Measurements from ENCODE around the gene KCTD7.

DNA sequence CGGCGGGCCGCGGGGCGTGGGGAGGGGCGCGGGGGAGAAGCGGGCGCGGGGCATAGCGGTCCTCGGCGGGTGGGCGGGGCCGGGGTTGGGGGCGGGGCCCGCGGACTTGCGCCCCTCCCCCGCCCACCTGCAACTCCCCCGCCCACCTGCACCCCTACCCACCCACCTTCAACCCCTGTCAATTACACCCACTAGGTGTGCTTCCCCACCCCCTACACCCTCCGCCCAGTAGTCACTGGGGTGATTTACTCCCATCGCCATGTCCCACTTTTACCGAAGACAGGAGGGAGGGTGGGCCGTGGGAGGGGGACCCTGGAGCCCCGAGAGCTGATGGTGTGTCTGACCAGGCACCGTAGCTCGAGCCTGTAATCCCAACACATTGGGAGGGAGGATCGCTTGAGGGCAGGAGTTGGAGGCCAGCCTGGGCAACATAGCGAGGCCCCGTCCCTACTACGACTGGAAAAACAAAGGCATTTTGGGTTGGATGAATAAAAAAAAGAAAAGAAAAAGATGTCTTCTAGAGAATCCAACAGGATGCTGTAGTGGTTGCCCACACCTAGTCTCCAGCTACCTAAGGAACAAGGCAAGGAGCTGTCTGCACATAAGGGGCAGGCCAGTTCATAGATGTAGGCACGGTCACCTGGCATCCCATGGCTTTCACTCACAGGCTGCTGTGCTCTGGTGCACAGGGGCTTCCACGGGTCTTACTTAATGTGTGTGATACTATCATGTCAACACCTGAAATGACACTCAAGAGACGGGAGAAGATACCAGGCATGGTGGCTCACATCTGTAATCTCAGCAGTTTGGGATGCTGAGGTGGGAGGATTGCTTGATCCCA is 761 bp downstream of the KCTD7 start:
- TF ChIP-seq, protein P1, sequence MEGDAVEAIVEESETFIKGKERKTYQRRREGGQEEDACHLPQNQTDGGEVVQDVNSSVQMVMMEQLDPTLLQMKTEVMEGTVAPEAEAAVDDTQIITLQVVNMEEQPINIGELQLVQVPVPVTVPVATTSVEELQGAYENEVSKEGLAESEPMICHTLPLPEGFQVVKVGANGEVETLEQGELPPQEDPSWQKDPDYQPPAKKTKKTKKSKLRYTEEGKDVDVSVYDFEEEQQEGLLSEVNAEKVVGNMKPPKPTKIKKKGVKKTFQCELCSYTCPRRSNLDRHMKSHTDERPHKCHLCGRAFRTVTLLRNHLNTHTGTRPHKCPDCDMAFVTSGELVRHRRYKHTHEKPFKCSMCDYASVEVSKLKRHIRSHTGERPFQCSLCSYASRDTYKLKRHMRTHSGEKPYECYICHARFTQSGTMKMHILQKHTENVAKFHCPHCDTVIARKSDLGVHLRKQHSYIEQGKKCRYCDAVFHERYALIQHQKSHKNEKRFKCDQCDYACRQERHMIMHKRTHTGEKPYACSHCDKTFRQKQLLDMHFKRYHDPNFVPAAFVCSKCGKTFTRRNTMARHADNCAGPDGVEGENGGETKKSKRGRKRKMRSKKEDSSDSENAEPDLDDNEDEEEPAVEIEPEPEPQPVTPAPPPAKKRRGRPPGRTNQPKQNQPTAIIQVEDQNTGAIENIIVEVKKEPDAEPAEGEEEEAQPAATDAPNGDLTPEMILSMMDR (optimal IDR thresholded peaks at IDR 0.05 in 1 of 3, IDR thresholded peaks at IDR 0.05 in 1 of 3, conservative IDR thresholded peaks at IDR 0.05 in 1 of 3; ENCODE audit: extremely low read depth in 1 of 3, insufficient read depth in 2 of 3, low read length in 3 of 3): no peak
- TF ChIP-seq EZH2 (IDR thresholded peaks at IDR 0.05; ENCODE audit: low read length): no peak
